Loucy (cell line): ENCODE results near the gene OR2F1.

Experiments used
- EZH2phosphoT487 ChIP-seq: fragments of 200-600 bp; IDR thresholded peaks from 2 replicates; pipeline ENCODE4 v1.6.1; 2018; ENCODE audit warnings: antibody characterized with exemption, mild to moderate bottlenecking, moderate library complexity, borderline replicate concordance
- TF ChIP-seq, protein P1 (sequence below): fragments of 200-600 bp; sonication (generic); conservative IDR thresholded peaks from 2 replicates; pipeline ENCODE4 v1.5.1; 2014; ENCODE audit warnings: mild to moderate bottlenecking, antibody characterized with exemption, low read length

DNA sequence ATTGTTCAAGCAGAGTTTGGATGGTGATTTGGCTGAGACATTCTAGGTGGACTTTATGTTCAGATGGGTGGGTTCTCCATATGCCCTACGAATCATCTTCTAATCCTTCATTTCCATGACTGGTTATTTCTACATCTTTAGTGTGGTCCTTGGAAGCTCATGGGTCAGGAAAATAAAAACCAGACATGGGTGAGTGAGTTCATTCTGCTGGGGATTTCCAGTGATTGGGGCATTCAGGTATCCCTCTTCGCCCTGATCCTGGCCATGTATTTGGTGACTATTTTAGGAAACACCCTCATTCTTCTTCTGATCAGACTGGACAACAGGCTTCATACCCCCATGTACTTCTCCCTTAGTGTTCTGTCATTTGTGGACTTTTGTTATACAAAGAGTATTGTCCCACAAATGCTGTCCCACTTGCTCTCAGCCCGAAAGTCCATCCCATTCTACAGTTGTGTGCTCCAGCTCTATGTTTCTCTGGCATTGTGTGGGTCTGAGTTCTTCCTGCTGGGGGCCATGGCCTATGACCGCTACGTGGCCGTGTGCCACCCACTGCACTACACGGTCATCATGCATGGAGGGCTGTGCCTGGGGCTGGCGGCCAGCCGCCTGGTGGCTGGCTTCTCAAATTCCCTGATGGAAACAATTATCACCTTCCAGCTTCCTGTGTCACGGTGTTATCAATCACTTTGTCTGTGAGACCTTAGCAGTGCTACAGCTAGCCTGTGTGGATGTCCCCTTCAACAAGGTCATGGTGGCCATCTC is 26.3 kb downstream of the OR2F1 start:
- TF ChIP-seq, protein P1, sequence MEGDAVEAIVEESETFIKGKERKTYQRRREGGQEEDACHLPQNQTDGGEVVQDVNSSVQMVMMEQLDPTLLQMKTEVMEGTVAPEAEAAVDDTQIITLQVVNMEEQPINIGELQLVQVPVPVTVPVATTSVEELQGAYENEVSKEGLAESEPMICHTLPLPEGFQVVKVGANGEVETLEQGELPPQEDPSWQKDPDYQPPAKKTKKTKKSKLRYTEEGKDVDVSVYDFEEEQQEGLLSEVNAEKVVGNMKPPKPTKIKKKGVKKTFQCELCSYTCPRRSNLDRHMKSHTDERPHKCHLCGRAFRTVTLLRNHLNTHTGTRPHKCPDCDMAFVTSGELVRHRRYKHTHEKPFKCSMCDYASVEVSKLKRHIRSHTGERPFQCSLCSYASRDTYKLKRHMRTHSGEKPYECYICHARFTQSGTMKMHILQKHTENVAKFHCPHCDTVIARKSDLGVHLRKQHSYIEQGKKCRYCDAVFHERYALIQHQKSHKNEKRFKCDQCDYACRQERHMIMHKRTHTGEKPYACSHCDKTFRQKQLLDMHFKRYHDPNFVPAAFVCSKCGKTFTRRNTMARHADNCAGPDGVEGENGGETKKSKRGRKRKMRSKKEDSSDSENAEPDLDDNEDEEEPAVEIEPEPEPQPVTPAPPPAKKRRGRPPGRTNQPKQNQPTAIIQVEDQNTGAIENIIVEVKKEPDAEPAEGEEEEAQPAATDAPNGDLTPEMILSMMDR: no peak
- TF ChIP-seq EZH2phosphoT487: no peak
